Tibial artery (tissue), 4 donors: ENCODE data around the gene ZNF74.
"Not testable (repeated sequence)": the region's sequence is repeated elsewhere in the genome, so short reads cannot be mapped to it uniquely, and the experiment has no call there.

ENCODE experiments used
- DNase-seq, 2 donors: peaks; one replicate each; pipeline ENCODE4 v3.0.0-alpha.2; 2019
- H3K27ac ChIP-seq, 2 donors: fragments of 200-600 bp; sonication (generic) in 1 of 2; 1 replicate in 1 of 2; 2 replicates in 1 of 2; pipeline ENCODE4 v1.5.1; 2018 to 2019; ENCODE audit warnings: mild to moderate bottlenecking in 1 of 2
- H3K27me3 ChIP-seq, 2 donors: fragments of 200-600 bp; sonication (generic) in 1 of 2; one replicate each; pipeline versions ENCODE4 v1.5.1 to v1.6.0; 2016 to 2019
- H3K36me3 ChIP-seq, 3 donors: fragments of 200-600 bp; sonication (generic) in 2 of 3; one replicate each; pipeline ENCODE4 v1.5.1; 2016 to 2019; ENCODE audit warnings: mild to moderate bottlenecking in 2 of 3
- H3K4me1 ChIP-seq, 4 donors: fragments of 200-600 bp; sonication (generic) in 2 of 4; 1 replicate in 3 of 4; 2 replicates in 1 of 4; pipeline ENCODE4 v1.5.1; 2016 to 2019
- H3K4me3 ChIP-seq, 2 donors: fragments of 200-600 bp; sonication (generic) in 1 of 2; 1 replicate in 1 of 2; 2 replicates in 1 of 2; pipeline ENCODE4 v1.5.1; 2018 to 2019; ENCODE audit warnings: mild to moderate bottlenecking in 2 of 2
- H3K9me3 ChIP-seq, 3 donors: fragments of 200-600 bp; sonication (generic) in 1 of 3; one replicate each; pipeline ENCODE4 v1.5.1; 2016 to 2019
- intact Hi-C: fragments of 100-400 bp; cut with DNase I; formaldehyde crosslinking; loops from one replicate; pipeline ENCODE4 v1.15.0; 2023; ENCODE audit warnings: low total_unique reads
- TF ChIP-seq, protein P1 (sequence below), 2 experiments: fragments of 200-600 bp in 1 of 2; fragments of 450-650 bp in 1 of 2; IDR thresholded peaks; one replicate each; pipeline ENCODE4 v1.5.1; 2017 to 2019; ENCODE audit warnings: antibody characterized with exemption in 2 of 2, mild to moderate bottlenecking in 1 of 2, moderate library complexity in 1 of 2

ZNF74 gene

DNA sequence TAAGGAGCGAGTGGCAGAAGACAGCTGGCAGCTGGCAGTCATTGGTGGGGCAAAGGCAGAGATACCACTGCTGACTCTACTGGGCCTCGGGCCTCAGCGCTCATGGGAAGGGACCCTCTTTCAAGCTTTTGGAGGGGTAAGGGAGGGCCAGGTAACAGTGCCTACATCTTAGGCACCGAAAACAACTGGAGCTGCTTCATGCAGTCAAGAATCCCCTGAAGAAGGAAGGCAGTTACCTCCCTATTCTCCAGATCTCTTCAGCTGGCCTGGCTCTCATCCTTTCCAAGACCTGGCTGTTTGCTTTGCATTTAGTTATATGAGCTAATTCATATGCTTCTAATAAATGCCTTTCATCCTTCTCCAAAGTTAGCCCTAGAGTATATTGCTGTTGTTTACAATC lies 15.8 kb upstream of the ZNF74 start:
- Histone ChIP-seq H3K36me3 (no peaks in the 10 kb centered on the region), H3K27me3 (no peaks in the 10 kb centered on the region), H3K9me3 (no peaks in the 10 kb centered on the region), H3K4me1 (no peaks in the 10 kb centered on the region), H3K27ac (no peak overlapping the region), H3K4me3 (no peak overlapping the region)
- DNase-seq: no peak
- TF ChIP-seq, protein P1, sequence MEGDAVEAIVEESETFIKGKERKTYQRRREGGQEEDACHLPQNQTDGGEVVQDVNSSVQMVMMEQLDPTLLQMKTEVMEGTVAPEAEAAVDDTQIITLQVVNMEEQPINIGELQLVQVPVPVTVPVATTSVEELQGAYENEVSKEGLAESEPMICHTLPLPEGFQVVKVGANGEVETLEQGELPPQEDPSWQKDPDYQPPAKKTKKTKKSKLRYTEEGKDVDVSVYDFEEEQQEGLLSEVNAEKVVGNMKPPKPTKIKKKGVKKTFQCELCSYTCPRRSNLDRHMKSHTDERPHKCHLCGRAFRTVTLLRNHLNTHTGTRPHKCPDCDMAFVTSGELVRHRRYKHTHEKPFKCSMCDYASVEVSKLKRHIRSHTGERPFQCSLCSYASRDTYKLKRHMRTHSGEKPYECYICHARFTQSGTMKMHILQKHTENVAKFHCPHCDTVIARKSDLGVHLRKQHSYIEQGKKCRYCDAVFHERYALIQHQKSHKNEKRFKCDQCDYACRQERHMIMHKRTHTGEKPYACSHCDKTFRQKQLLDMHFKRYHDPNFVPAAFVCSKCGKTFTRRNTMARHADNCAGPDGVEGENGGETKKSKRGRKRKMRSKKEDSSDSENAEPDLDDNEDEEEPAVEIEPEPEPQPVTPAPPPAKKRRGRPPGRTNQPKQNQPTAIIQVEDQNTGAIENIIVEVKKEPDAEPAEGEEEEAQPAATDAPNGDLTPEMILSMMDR (IDR thresholded peaks at IDR 0.05): no peak
- intact Hi-C loops: no loop called here

DNA sequence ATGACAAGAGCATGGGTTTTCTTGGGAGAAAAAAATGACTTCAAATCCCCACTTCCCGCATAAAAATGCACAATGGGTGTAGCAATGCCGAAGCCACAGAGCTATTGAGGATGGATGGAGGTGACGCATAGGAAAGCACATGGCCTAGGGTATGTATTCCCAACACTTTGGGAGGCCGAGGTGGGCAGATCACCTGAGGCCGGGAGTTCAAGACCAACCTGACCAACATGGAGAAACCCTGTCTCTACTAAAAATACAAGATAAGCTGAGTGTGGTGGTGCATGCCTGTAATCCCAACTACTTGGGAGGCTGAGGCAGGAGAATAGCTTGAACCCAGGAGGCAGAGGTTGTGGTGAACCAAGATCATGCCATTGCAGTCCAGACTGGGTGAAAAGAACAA lies 15.3 kb upstream of the ZNF74 start:
- H3K36me3 ChIP-seq, H3K27ac ChIP-seq, intact Hi-C loops, H3K4me3 ChIP-seq, H3K9me3 ChIP-seq, DNase-seq, H3K27me3 ChIP-seq, H3K4me1 ChIP-seq: not testable (repeated sequence)

DNA sequence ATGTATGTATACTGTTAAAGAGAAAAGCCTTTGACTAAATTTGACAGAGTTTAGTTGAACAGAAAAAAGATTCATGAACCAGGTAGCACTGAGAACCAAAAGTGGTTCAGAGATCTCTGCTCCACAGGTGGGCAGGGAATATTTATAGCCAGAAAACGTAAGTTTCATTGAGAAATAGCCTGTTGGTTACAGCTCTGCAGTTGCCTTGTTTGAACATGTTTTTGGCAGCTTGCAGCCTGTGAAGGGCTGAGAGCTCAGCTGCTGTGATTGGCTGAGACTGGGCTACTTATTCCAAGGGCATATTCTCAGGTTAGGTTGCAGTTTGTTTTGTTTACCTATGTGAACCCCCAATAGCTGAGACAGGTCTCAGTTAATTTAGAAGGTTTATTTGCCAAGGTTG lies 13.5 kb upstream of the ZNF74 start:
- Histone ChIP-seq H3K4me3 (no peak overlapping the region), H3K4me1 (no peaks in the 10 kb centered on the region), H3K9me3 (no peaks in the 10 kb centered on the region), H3K27ac (no peak overlapping the region), H3K36me3 (no peaks in the 10 kb centered on the region), H3K27me3 (peaks cover 0 to 18% of the 10 kb centered on the region in 2 donors)
- intact Hi-C loops: no loop called here
- TF ChIP-seq, protein P1 (IDR thresholded peaks at IDR 0.05): no peak
- DNase-seq: no peak

DNA sequence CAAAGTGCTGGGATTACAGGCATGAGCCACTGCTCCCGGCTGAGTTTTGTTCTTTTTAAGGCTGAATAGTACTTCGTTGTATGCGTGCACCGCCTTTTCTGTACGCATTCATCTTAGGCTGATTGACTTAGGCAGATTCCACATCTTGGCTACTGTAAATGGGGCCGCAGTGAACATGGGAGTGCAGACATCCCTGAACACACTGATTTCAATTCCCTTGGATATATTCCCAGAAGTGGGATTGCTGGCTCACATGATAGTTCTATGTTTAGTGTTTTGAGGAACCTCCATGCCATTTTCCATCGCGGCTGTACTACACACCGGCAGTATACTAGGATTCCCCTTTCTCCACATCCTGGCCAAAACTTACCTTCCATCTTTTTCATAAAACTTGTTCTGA lies 10.4 kb upstream of the ZNF74 start:
- intact Hi-C loops: no loop called here
- Histone ChIP-seq H3K4me3 (no peak overlapping the region), H3K9me3 (no peaks in the 10 kb centered on the region), H3K36me3 (no peaks in the 10 kb centered on the region), H3K27me3 (peaks cover 0 to 28% of the 10 kb centered on the region in 2 donors), H3K4me1 (no peaks in the 10 kb centered on the region), H3K27ac (no peak overlapping the region)
- DNase-seq: no peak
- TF ChIP-seq, protein P1 (IDR thresholded peaks at IDR 0.05): no peak

DNA sequence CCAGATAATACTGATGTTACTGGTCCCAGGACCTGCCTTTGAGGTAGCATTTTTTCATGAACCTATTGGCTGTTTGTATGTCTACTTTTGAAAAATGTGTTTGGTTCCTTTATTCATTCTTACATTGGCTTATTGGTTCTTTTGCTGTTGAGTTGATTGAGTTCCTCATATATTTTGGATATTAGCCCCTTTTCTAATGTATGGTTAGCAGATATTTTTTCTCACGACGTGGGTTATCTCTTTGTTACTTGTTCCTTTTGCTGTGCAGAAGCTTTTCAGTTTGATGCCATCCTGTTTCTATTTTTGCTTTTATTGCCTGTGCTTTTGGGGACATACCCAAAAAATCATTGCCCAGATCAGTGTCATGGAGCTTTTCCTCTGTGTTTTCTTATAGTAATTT lies 9.8 kb upstream of the ZNF74 start:
- intact Hi-C loops: no loop called here

DNA sequence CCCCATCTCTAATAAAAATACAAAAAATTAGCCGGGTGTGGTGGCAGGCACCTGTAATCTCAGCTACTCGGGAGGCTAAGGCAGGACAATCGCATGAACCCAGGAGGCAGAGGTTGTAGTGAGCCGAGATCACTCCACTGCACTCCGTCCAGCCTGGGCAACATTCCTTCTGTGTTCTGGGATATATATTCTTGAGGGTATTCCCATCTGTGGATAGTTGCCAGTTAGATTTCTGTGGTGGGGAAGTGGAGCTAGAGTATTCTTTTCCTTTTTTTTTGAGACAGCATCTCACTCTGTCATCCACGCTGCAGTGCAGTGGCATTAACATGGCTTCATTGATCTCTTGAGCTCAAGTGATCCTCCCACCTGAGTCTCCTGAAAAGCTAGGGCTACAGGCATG lies 9.1 kb upstream of the ZNF74 start:
- Histone ChIP-seq H3K36me3 (no peaks in the 10 kb centered on the region), H3K9me3 (no peaks in the 10 kb centered on the region), H3K27me3 (peaks cover 0 to 28% of the 10 kb centered on the region in 2 donors), H3K27ac (no peak overlapping the region), H3K4me3 (no peak overlapping the region), H3K4me1 (no peaks in the 10 kb centered on the region)
- DNase-seq: no peak
- intact Hi-C loops: no loop called here
- TF ChIP-seq, protein P1 (IDR thresholded peaks at IDR 0.05): no peak

More for the DNA sequence above, 9.8 kb upstream of the ZNF74 start:
- Histone ChIP-seq H3K27me3 (peaks cover 0 to 28% of the 10 kb centered on the region in 2 donors), H3K9me3 (no peaks in the 10 kb centered on the region), H3K4me3 (no peak overlapping the region), H3K4me1 (no peaks in the 10 kb centered on the region), H3K27ac (no peak overlapping the region), H3K36me3 (no peaks in the 10 kb centered on the region)
- DNase-seq: no peak
- TF ChIP-seq, protein P1 (IDR thresholded peaks at IDR 0.05): no peak
